GM12878 (cell line): ENCODE measurements around the gene PLEKHA6. TPM values are rescaled to one million over a fixed set of nuclear protein-coding genes. Genes with fewer than 3 reads are reported as not detected.

Source experiments
- ATAC-seq: fragments of 200-7000 bp; cut with Tn5 transposase; 3 replicates; pipeline ENCODE4 v1.9.1; 2020; ENCODE audit warnings: mild to moderate bottlenecking, moderate library complexity
- BruUV-seq: library from RNA; stranded (reverse); fragments of 400-500 nt; replicated peaks from 2 replicates; lab custom pipeline; 2021; lab: Mats Ljungman, UMichigan
- CTCF ChIA-PET: fragments of 300-600 bp; sonication (Branson Sonifier 250); formaldehyde crosslinking; extraction: SDS; loops from one replicate; lab custom pipeline; 2021; ENCODE audit warnings: inconsistent platforms; lab: Yijun Ruan, JAX
- POLR2A ChIA-PET: fragments of 350-600 bp; formaldehyde crosslinking; extraction: SDS; loops from one replicate; lab custom pipeline; 2021; ENCODE audit warnings: inconsistent platforms; lab: Charles Lee
- RAD21 ChIA-PET: fragments of 300-600 bp; sonication (Branson Sonifier 250); formaldehyde crosslinking; loops from one replicate; lab custom pipeline; 2023; ENCODE audit warnings: antibody characterized with exemption; ENCODE audit not compliant: unreplicated experiment; lab: Charles Lee
- SMC1A ChIA-PET: fragments of 300-600 bp; sonication (Branson Sonifier 250); formaldehyde crosslinking; loops from one replicate; lab custom pipeline; 2023; ENCODE audit not compliant: unreplicated experiment, uncharacterized antibody; lab: Charles Lee
- DNase-seq: peaks from one replicate; pipeline ENCODE4 v3.0.0-alpha.2; 2011; ENCODE audit warnings: low read depth, low spot score
- FAIRE-seq: peaks from 3 replicates; lab custom pipeline; 2011; peaks lifted over from hg19 to GRCh38; lab: Jason Lieb, UNC
- H2AFZ ChIP-seq: 2 replicates; pipeline ENCODE4 v1.6.0; 2011; ENCODE audit warnings: low read depth, low read length, control low read depth; ENCODE audit not compliant: control insufficient read depth
- H3K27ac ChIP-seq: 2 replicates; pipeline ENCODE4 v1.5.1; 2011; ENCODE audit warnings: control low read depth; ENCODE audit not compliant: control insufficient read depth, insufficient read depth
- H3K27me3 ChIP-seq, 2 experiments: replicated peaks in 1 of 2; 2 replicates each; pipeline versions ENCODE4 v1.6.0 to v1.6.1; 2011; ENCODE audit warnings: low read length in 1 of 2; ENCODE audit not compliant: control insufficient read depth in 2 of 2, insufficient read depth in 2 of 2
- H3K36me3 ChIP-seq, 2 experiments: 2 replicates each; pipeline ENCODE4 v1.5.1; 2011; ENCODE audit warnings: low read length in 1 of 2; ENCODE audit not compliant: control insufficient read depth in 2 of 2, insufficient read depth in 2 of 2
- H3K4me1 ChIP-seq: 2 replicates; pipeline ENCODE4 v1.6.1; 2011; ENCODE audit warnings: mild to moderate bottlenecking, low read length, moderate library complexity, mixed read lengths; ENCODE audit not compliant: control insufficient read depth, insufficient read depth
- H3K4me2 ChIP-seq: 2 replicates; pipeline ENCODE4 v1.6.0; 2011; ENCODE audit warnings: control low read depth; ENCODE audit not compliant: control insufficient read depth, insufficient read depth
- H3K4me3 ChIP-seq: fragments of 200-600 bp; sonication (generic); 2 replicates; pipeline ENCODE4 v1.5.1; 2016
- H3K79me2 ChIP-seq: 2 replicates; pipeline ENCODE4 v1.6.0; 2011; ENCODE audit warnings: low read length; ENCODE audit not compliant: control insufficient read depth, insufficient read depth
- H3K9ac ChIP-seq: 2 replicates; pipeline ENCODE4 v1.8.0; 2011; ENCODE audit warnings: low read length, control low read depth, mixed read lengths; ENCODE audit not compliant: control insufficient read depth, insufficient read depth
- H3K9me3 ChIP-seq: replicated peaks from 3 replicates; pipeline ENCODE4 v1.5.1; 2011; ENCODE audit warnings: mild to moderate bottlenecking, low read length; ENCODE audit not compliant: control insufficient read depth, insufficient read depth
- H4K20me1 ChIP-seq: 2 replicates; pipeline ENCODE4 v1.6.0; 2011; ENCODE audit not compliant: control insufficient read depth, insufficient read depth
- DPF2 ChIP-seq: fragments of 450-650 bp; IDR thresholded peaks from 2 replicates; pipeline ENCODE4 v1.6.1; 2017; ENCODE audit warnings: mild to moderate bottlenecking
- EP300 ChIP-seq, 2 experiments: fragments of 150-350 bp in 1 of 2; IDR thresholded peaks; 2 replicates each; pipeline ENCODE4 v1.6.1; 2011 to 2012; ENCODE audit warnings: low read depth in 2 of 2, low read length in 2 of 2, borderline replicate concordance in 1 of 2, improper control_type of control experiment in 1 of 2, inconsistent platforms in 1 of 2; ENCODE audit not compliant: control insufficient read depth in 1 of 2
- IRF3 ChIP-seq: fragments of 450-650 bp; IDR thresholded peaks from 2 replicates; pipeline ENCODE4 v1.6.1; 2014; ENCODE audit warnings: mild to moderate bottlenecking
- MTA3 ChIP-seq: IDR thresholded peaks from 2 replicates; pipeline ENCODE4 v1.6.1; 2012; ENCODE audit warnings: low read length, inconsistent platforms, borderline replicate concordance
- MYB ChIP-seq: fragments of 150-350 bp; IDR thresholded peaks from 2 replicates; pipeline ENCODE4 v1.6.1; 2014; ENCODE audit warnings: mild to moderate bottlenecking, low read depth, low read length, borderline replicate concordance
- MYC ChIP-seq: IDR thresholded peaks from 2 replicates; pipeline ENCODE4 v1.6.1; 2011; ENCODE audit warnings: mild to moderate bottlenecking, low read length, moderate library complexity, inconsistent platforms; ENCODE audit not compliant: insufficient read depth, insufficient replicate concordance, insufficient read length, severe bottlenecking
- ZBTB40 ChIP-seq: fragments of 450-650 bp; IDR thresholded peaks from 2 replicates; pipeline ENCODE4 v1.6.1; 2016; ENCODE audit warnings: mild to moderate bottlenecking, moderate library complexity, borderline replicate concordance
- WGBS: methylation state at CpG from one replicate; pipeline ENCODE4 v1.1.6; 2016; ENCODE audit warnings: low lambda C conversion rate; ENCODE audit not compliant: insufficient replicate concordance, insufficient coverage; ENCODE audit errors: missing lambda C conversion rate; 5-methylcytosine and 5-hydroxymethylcytosine counted together
- in situ Hi-C: fragments of 300-500 bp; cut with MboI; formaldehyde crosslinking; loops from 9 replicates; pipeline ENCODE4 v1.14.3; 2018; ENCODE audit warnings: mixed read lengths
- intact Hi-C: fragments of 100-400 bp; cut with micrococcal nuclease; formaldehyde crosslinking; loops from one replicate; pipeline ENCODE4 v1.14.2; 2022; ENCODE audit not compliant: unreplicated experiment
- polyA plus RNA-seq, 11 experiments: library from polyadenylated mRNA; depleted of rRNA in 4 of 11; unstranded in 6 of 11; stranded (reverse) in 5 of 11; fragments of >200 nt; fragmentation: Nextera tagmentation in 4 of 11; fragmentation: Illumina TruSeq in 1 of 11; extraction: Ambion mirVana in 4 of 11; extraction: Trizol in 1 of 11; gene quantifications; 1 replicate in 1 of 11; 2 replicates in 10 of 11; pipeline versions ENCODE4 v1.2.1 to v1.2.3, GENCODE V29; 2011 to 2016; ENCODE audit warnings: inconsistent platforms in 2 of 11, missing spikeins in 2 of 11, low read depth in 1 of 11
- total RNA-seq, 4 experiments: library from RNA; depleted of rRNA in 3 of 4; stranded (reverse); fragments of >200 nt in 3 of 4; fragmentation: Illumina TruSeq in 1 of 4; extraction: Trizol in 1 of 4; gene quantifications; 2 replicates each; pipeline versions ENCODE4 v1.2.1 to v1.2.3, GENCODE V29; 2013 to 2021
- TF ChIP-seq, protein P1 (sequence below): IDR thresholded peaks from 2 replicates; pipeline ENCODE4 v1.6.1; 2012; ENCODE audit warnings: low read length, inconsistent platforms
- TF ChIP-seq, protein P2 (sequence below): IDR thresholded peaks from 2 replicates; pipeline ENCODE4 v1.6.1; 2011; ENCODE audit warnings: borderline replicate concordance, low read depth, mild to moderate bottlenecking, moderate library complexity, mixed read lengths, low read length; ENCODE audit not compliant: insufficient read depth; ENCODE audit errors: extremely low read length

The PLEKHA6 gene
- total and polyA plus RNA-seq, 10 of the 15 experiments (the other 5 are each of a cell fraction or from before 2014, with no cell fraction given): 0.04 to 0.81 (median 0.19) TPM; not detected in 4

DNA sequence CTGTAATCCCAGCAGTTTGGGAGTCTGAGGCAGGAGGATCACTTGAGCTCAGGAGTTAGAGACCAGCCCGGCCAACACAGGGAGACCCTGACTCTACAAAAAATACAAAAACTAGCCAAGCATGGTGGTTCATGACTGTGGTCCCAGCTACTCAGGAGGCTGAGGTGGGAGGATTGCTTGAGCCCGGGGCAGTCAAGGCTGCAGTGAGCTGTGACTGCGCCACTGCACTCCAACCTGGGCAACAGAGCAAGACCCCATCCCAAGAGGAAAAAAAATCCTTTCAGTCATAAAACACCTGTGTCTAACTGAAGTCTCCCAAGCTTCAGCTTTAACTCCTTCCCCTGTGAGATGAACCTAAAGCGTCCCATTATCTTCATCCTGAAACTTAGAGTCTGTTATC lies 112.9 kb downstream of the PLEKHA6 start (continued):
- TF ChIP-seq ZBTB40: no peak
- no peak for TF ChIP-seq MTA3
- TF ChIP-seq, protein P1, sequence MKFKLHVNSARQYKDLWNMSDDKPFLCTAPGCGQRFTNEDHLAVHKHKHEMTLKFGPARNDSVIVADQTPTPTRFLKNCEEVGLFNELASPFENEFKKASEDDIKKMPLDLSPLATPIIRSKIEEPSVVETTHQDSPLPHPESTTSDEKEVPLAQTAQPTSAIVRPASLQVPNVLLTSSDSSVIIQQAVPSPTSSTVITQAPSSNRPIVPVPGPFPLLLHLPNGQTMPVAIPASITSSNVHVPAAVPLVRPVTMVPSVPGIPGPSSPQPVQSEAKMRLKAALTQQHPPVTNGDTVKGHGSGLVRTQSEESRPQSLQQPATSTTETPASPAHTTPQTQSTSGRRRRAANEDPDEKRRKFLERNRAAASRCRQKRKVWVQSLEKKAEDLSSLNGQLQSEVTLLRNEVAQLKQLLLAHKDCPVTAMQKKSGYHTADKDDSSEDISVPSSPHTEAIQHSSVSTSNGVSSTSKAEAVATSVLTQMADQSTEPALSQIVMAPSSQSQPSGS: no peak
- TF ChIP-seq MYC: no peak

GRCh38 chr1:204242920-204243319 lies 116.8 kb downstream of the PLEKHA6 start:
- H3K27ac ChIP-seq: no peak overlapping the region
- H3K9me3 ChIP-seq: no peaks in the 10 kb centered on the region
- ChIA-PET POLR2A (no interaction called here), RAD21 (no interaction called here), CTCF (no interaction called here), SMC1A (no interaction called here)
- no peaks in the 10 kb centered on the region for H3K4me1 ChIP-seq
- H3K79me2 ChIP-seq: no peaks in the 10 kb centered on the region
- FAIRE-seq (no peak), DNase-seq (no peak), ATAC-seq (no peak)
- H3K36me3 ChIP-seq: no peaks in the 10 kb centered on the region
- no peaks in the 10 kb centered on the region for H4K20me1 ChIP-seq
- peaks cover 0 to 4% of the 10 kb centered on the region in 2 experiments; a peak in 3 of 4 replicates for H3K27me3 ChIP-seq
- in situ Hi-C loops: no loop called here
- intact Hi-C loops: no loop called here
- 44% methylated on average over 6 of the region's 10 CpGs for WGBS
- BruUV-seq: no TSS peak
- no peak overlapping the region for H3K4me3 ChIP-seq
- no peak overlapping the region for H2AFZ ChIP-seq
- H3K4me2 ChIP-seq: no peak overlapping the region
- no peak overlapping the region for H3K9ac ChIP-seq
- TF ChIP-seq EP300 (IDR thresholded peaks at IDR 0.05; ENCODE audit: borderline replicate concordance in 1 of 2, control insufficient read depth in 1 of 2, low read depth in 2 of 2, low read length in 2 of 2): no peak
- TF ChIP-seq DPF2: no peak
- TF ChIP-seq IRF3: no peak
- no peak for TF ChIP-seq MYB
- TF ChIP-seq, protein P2, sequence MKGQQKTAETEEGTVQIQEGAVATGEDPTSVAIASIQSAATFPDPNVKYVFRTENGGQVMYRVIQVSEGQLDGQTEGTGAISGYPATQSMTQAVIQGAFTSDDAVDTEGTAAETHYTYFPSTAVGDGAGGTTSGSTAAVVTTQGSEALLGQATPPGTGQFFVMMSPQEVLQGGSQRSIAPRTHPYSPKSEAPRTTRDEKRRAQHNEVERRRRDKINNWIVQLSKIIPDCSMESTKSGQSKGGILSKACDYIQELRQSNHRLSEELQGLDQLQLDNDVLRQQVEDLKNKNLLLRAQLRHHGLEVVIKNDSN: no peak
